Kidney (tissue), 14 donors: ENCODE results near the gene SUGT1. TPM values are rescaled to one million over a fixed set of nuclear protein-coding genes. Genes with fewer than 3 reads are reported as not detected.

Source experiments
- DNase-seq, 5 donors: peaks; one replicate each; pipeline ENCODE4 v3.0.0-alpha.2; 2013 to 2020
- FAIRE-seq: peaks from 2 replicates; lab custom pipeline; 2012; peaks lifted over from hg19 to GRCh38; lab: Jason Lieb, UNC
- H3K27ac ChIP-seq, 2 donors: one replicate each; pipeline ENCODE4 v1.7.0; 2013; ENCODE audit warnings: low read depth in 2 of 2, low read length in 2 of 2, inconsistent platforms in 1 of 2
- H3K27me3 ChIP-seq: one replicate; pipeline ENCODE4 v1.7.1; 2013; ENCODE audit warnings: low read length, inconsistent platforms; ENCODE audit not compliant: control insufficient read depth, insufficient read depth
- H3K36me3 ChIP-seq, 3 donors: one replicate each; pipeline versions ENCODE4 v1.7.0 to v1.7.1; 2013; ENCODE audit warnings: low read length in 3 of 3, control low read depth in 1 of 3, inconsistent platforms in 1 of 3; ENCODE audit not compliant: insufficient read depth in 3 of 3, control insufficient read depth in 2 of 3
- H3K4me1 ChIP-seq, 3 donors: one replicate each; pipeline versions ENCODE4 v1.7.0 to v1.7.1; 2013; ENCODE audit warnings: low read length in 3 of 3, inconsistent platforms in 1 of 3, low read depth in 1 of 3; ENCODE audit not compliant: control insufficient read depth in 2 of 3, insufficient read depth in 2 of 3
- H3K4me3 ChIP-seq, 3 donors: one replicate each; pipeline versions ENCODE4 v1.7.0 to v1.8.1; 2013; ENCODE audit warnings: low read length in 3 of 3, control low read depth in 1 of 3, inconsistent platforms in 1 of 3
- H3K9ac ChIP-seq, 3 donors: one replicate each; pipeline versions ENCODE4 v1.7.0 to v1.7.1; 2013; ENCODE audit warnings: low read length in 3 of 3, control low read depth in 1 of 3, inconsistent platforms in 1 of 3
- H3K9me3 ChIP-seq, 3 donors: one replicate each; pipeline versions ENCODE4 v1.7.0 to v1.7.1; 2013; ENCODE audit warnings: low read length in 3 of 3, control low read depth in 1 of 3, inconsistent platforms in 1 of 3; ENCODE audit not compliant: control insufficient read depth in 2 of 3, insufficient read depth in 1 of 3
- intact Hi-C: fragments of 100-400 bp; cut with DNase I; formaldehyde crosslinking; loops from one replicate; pipeline ENCODE4 v1.11.1; 2022
- polyA plus RNA-seq: library from polyadenylated mRNA; stranded (reverse); fragments of 350-450 nt; fragmentation: Illumina TruSeq; extraction: RNeasy Lipid Tissue Mini Kit (QIAGEN cat#74804); gene quantifications from one replicate; pipeline ENCODE4 v1.2.3, GENCODE V29; 2014; ENCODE audit warnings: low read depth, low replicate concordance; ENCODE audit not compliant: insufficient read depth
- total RNA-seq: library from RNA; stranded (reverse); fragmentation: NEBNext Ultra II Directional; extraction: Animal tissue kit (Norgen Biotek cat#: 25700); gene quantifications from one replicate; pipeline ENCODE4 v1.2.1, GENCODE V29; 2021
- TF ChIP-seq, protein P1 (sequence below): IDR thresholded peaks from 3 replicates; pipeline ENCODE4 v1.5.1; 2012; ENCODE audit warnings: mild to moderate bottlenecking, moderate library complexity, borderline replicate concordance; ENCODE audit not compliant: insufficient read depth; ENCODE audit errors: extremely low read depth
- donor health status: control.
- donor health status: control.
- donor health status: control.
- donor health status: control.
- donor health status: control.
- donor health status: DM: yes; HTN: yes; CAD: no.
- donor health status: Normal renal cell carcinoma (clear cell type).

The SUGT1 gene
- total and polyA plus RNA-seq, 2 donors from 2014 or later = 51.5 to 55.8 TPM

DNA sequence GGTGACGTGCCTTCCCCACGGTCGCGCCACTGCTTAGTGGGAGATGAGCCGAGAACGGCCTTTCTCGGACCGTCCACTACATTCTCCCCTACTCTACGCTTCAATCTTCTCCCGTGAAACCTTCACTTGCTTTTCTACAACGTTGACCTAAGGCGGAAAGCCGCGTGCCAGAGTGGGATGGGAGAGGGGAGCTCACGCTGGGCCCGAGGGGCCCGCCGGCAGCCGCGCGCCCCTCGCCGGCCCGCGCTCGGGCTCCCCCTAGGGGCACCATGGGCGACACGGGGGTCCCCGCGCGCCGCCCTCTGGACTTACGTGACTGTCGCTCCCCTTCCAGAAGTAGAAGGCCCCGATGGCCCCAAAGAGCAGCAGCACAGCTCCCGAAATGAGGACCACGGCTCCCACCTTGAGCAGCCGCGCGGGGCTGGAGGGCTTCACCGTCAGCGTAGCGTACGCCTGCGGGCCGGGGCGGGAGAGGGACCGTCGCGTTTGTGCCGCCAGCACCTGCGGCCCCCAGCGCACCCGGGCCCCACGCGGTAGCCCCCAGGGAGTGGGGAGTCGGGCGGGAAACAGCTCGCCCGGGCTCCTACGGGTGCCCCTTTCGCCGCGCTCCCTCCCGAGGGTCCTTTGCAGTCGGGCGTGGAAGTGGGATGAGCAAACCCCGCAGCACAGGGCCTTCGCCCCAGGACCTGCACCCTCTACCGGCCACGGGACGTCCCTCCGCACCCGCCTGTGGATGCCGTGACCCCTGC lies 86.3 kb downstream of the SUGT1 start:
- Histone ChIP-seq H3K36me3 (no peaks in the 10 kb centered on the region), H3K27ac (no peak overlapping the region), H3K4me3 (peak overlapping the region; percentile 10 to 43 (median 34)), H3K27me3 (peaks cover 9% of the 10 kb centered on the region), H3K9me3 (peaks cover 0 to 4% (median 0%) of the 10 kb centered on the region in 3 donors), H3K9ac (no peak overlapping the region), H3K4me1 (peaks cover 0 to 4% (median 0%) of the 10 kb centered on the region in 3 donors)
- TF ChIP-seq, protein P1, sequence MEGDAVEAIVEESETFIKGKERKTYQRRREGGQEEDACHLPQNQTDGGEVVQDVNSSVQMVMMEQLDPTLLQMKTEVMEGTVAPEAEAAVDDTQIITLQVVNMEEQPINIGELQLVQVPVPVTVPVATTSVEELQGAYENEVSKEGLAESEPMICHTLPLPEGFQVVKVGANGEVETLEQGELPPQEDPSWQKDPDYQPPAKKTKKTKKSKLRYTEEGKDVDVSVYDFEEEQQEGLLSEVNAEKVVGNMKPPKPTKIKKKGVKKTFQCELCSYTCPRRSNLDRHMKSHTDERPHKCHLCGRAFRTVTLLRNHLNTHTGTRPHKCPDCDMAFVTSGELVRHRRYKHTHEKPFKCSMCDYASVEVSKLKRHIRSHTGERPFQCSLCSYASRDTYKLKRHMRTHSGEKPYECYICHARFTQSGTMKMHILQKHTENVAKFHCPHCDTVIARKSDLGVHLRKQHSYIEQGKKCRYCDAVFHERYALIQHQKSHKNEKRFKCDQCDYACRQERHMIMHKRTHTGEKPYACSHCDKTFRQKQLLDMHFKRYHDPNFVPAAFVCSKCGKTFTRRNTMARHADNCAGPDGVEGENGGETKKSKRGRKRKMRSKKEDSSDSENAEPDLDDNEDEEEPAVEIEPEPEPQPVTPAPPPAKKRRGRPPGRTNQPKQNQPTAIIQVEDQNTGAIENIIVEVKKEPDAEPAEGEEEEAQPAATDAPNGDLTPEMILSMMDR = peak; percentile 3
- FAIRE-seq (no peak), DNase-seq (peak; percentile 33 to 71 (median 48))
- intact Hi-C loops = no loop called here

GRCh38 chr13:52739468-52740071 lies 86.9 kb downstream of the SUGT1 start, which contains the start of gene CNMD:
Gene CNMD, minus strand, starts transcription at chr13:52739820. Its CDS starts 119 bp downstream, at chr13:52739701.
- FAIRE-seq (no peak), DNase-seq (peak in 4 of 5 donors; percentile 12 to 48 (median 16))
- peak within 1 kb of the TSS; percentile 10 to 43 (median 34) for H3K4me3 ChIP-seq
- intact Hi-C loops = no loop called here
- peaks cover 0 to 4% (median 0%) of the 10 kb centered on the region in 3 donors for H3K4me1 ChIP-seq
- no peak within 1 kb of the TSS for H3K9ac ChIP-seq
- no peaks in the 10 kb centered on the region for H3K36me3 ChIP-seq
- H3K9me3 ChIP-seq = peaks cover 0 to 4% (median 0%) of the 10 kb centered on the region in 3 donors
- peaks cover 9% of the 10 kb centered on the region for H3K27me3 ChIP-seq
- H3K27ac ChIP-seq = no peak within 1 kb of the TSS
- TF ChIP-seq, protein P1 = no peak

GRCh38 chr13:52743569-52743968 lies 90.9 kb downstream of the SUGT1 start:
- Histone ChIP-seq H3K4me1 (peaks cover 0 to 4% (median 0%) of the 10 kb centered on the region in 3 donors), H3K4me3 (no peak overlapping the region), H3K27me3 (peaks cover 6% of the 10 kb centered on the region), H3K9me3 (peaks cover 0 to 4% (median 0%) of the 10 kb centered on the region in 3 donors), H3K27ac (no peak overlapping the region), H3K9ac (no peak overlapping the region), H3K36me3 (no peaks in the 10 kb centered on the region)
- DNase-seq (no peak), FAIRE-seq (no peak)
- TF ChIP-seq, protein P1 = no peak
- intact Hi-C loops = no loop called here
